SK-N-SH (cell line): ENCODE data around the gene SH3BGRL2. TPM values are rescaled to one million over a fixed set of nuclear protein-coding genes. Genes with fewer than 3 reads are reported as not detected.

Source experiments
- CTCF ChIA-PET: fragments of 300-600, 350-600 bp; formaldehyde crosslinking; extraction: SDS; loops from one replicate; lab custom pipeline; 2021; lab: Yijun Ruan, JAX
- POLR2A ChIA-PET: fragments of 350-600 bp; sonication (Branson Sonifier 250); formaldehyde crosslinking; extraction: SDS; loops from one replicate; lab custom pipeline; 2020; ENCODE audit warnings: antibody characterized with exemption, inconsistent platforms; lab: Yijun Ruan, JAX
- DNase-seq: peaks from one replicate; pipeline ENCODE4 v3.0.0; 2012
- H2AFZ ChIP-seq: fragments of 200-600 bp; sonication (generic); 2 replicates; pipeline ENCODE4 v1.8.1; 2016; ENCODE audit warnings: antibody characterized with exemption, mild to moderate bottlenecking, low read depth
- H3F3A ChIP-seq: fragments of 200-600 bp; sonication (generic); replicated peaks from 2 replicates; pipeline ENCODE3; 2016; ENCODE audit warnings: antibody characterized with exemption, mild to moderate bottlenecking; ENCODE audit not compliant: insufficient read depth
- H3K27ac ChIP-seq, 2 experiments: fragments of 200-500 bp in 1 of 2; fragments of 200-600 bp in 1 of 2; sonication (Bioruptor generic) in 1 of 2; sonication (generic), shearing (Covaris generic) in 1 of 2; 2 replicates each; pipeline versions ENCODE4 v1.5.1 to v1.6.1; 2014 to 2016; ENCODE audit warnings: low read depth in 2 of 2, inconsistent platforms in 1 of 2, low read length in 1 of 2, mild to moderate bottlenecking in 1 of 2, mixed read lengths in 1 of 2
- H3K27me3 ChIP-seq: fragments of 200-600 bp; sonication (generic), shearing (Covaris generic); 2 replicates; pipeline ENCODE4 v1.6.1; 2016; ENCODE audit warnings: mixed run types; ENCODE audit not compliant: insufficient read depth
- H3K36me3 ChIP-seq, 2 experiments: fragments of 200-500 bp in 1 of 2; fragments of 200-600 bp in 1 of 2; sonication (Bioruptor generic) in 1 of 2; sonication (generic) in 1 of 2; replicated peaks in 1 of 2; 2 replicates each; pipeline versions ENCODE3 to v1.5.1; 2014 to 2016; ENCODE audit warnings: low read length in 1 of 2, mild to moderate bottlenecking in 1 of 2; ENCODE audit not compliant: insufficient read depth in 2 of 2, control insufficient read depth in 1 of 2
- H3K4me1 ChIP-seq, 2 experiments: fragments of 200-500 bp in 1 of 2; fragments of 200-600 bp in 1 of 2; sonication (Bioruptor generic) in 1 of 2; sonication (generic), shearing (Covaris generic) in 1 of 2; 2 replicates each; pipeline versions ENCODE4 v1.5.1 to v1.6.1; 2014 to 2016; ENCODE audit warnings: low read depth in 1 of 2, low read length in 1 of 2, mixed run types in 1 of 2; ENCODE audit not compliant: insufficient read depth in 2 of 2, control insufficient read depth in 1 of 2
- H3K4me2 ChIP-seq: fragments of 200-600 bp; sonication (generic), shearing (Covaris generic); 2 replicates; pipeline ENCODE4 v1.6.1; 2017; ENCODE audit warnings: mixed run types
- H3K4me3 ChIP-seq, 2 experiments: fragments of 200-500 bp in 1 of 2; fragments of 200-600 bp in 1 of 2; sonication (Bioruptor generic) in 1 of 2; sonication (generic), shearing (Covaris generic) in 1 of 2; 2 replicates each; pipeline versions ENCODE4 v1.5.1 to v1.8.1; 2014 to 2016; ENCODE audit warnings: low read depth in 2 of 2, inconsistent platforms in 1 of 2, low read length in 1 of 2, mild to moderate bottlenecking in 1 of 2, mixed read lengths in 1 of 2, moderate library complexity in 1 of 2
- H3K79me2 ChIP-seq: fragments of 200-600 bp; sonication (generic); 2 replicates; pipeline ENCODE4 v1.8.1; 2017; ENCODE audit warnings: mild to moderate bottlenecking; ENCODE audit not compliant: insufficient read depth
- H3K9ac ChIP-seq: fragments of 200-600 bp; sonication (generic); 2 replicates; pipeline ENCODE4 v1.6.1; 2017; ENCODE audit warnings: mixed run types
- H3K9me2 ChIP-seq: fragments of 200-600 bp; sonication (generic); 2 replicates; pipeline ENCODE4 v1.6.1; 2017; ENCODE audit warnings: mixed run types
- H3K9me3 ChIP-seq: fragments of 200-600 bp; sonication (generic); 2 replicates; pipeline ENCODE4 v1.6.1; 2017; ENCODE audit warnings: mixed run types, mild to moderate bottlenecking, moderate library complexity
- H4K20me1 ChIP-seq: fragments of 200-600 bp; sonication (generic); 2 replicates; pipeline ENCODE4 v1.6.1; 2017; ENCODE audit warnings: mild to moderate bottlenecking, mixed run types; ENCODE audit not compliant: insufficient read depth
- EZH2phosphoT487 ChIP-seq: fragments of 200-600 bp; sonication (generic); IDR thresholded peaks from 2 replicates; pipeline ENCODE4 v1.6.1; 2017; ENCODE audit warnings: low read depth, mixed run types, mild to moderate bottlenecking, antibody characterized with exemption, moderate library complexity, borderline replicate concordance
- FOXJ3 ChIP-seq: sonication (generic); formaldehyde crosslinking; IDR thresholded peaks from 2 replicates; pipeline ENCODE4 v1.5.1; 2020; ENCODE audit warnings: mild to moderate bottlenecking, missing genetic modification reagents
- FOXM1 ChIP-seq: IDR thresholded peaks from 2 replicates; pipeline ENCODE4 v1.4.0; 2012; ENCODE audit warnings: low read depth, mild to moderate bottlenecking
- GABPA ChIP-seq: IDR thresholded peaks from 2 replicates; pipeline ENCODE4 v1.4.0; 2012; ENCODE audit warnings: low read depth, mild to moderate bottlenecking
- JUND ChIP-seq: IDR thresholded peaks from 2 replicates; pipeline ENCODE4 v1.4.0; 2012
- NFIC ChIP-seq: IDR thresholded peaks from 2 replicates; pipeline ENCODE4 v1.4.0; 2012; ENCODE audit warnings: borderline replicate concordance
- RFX5 ChIP-seq: IDR thresholded peaks from 2 replicates; pipeline ENCODE4 v1.6.1; 2012; ENCODE audit warnings: mild to moderate bottlenecking, improper control_type of control experiment, low read length
- RXRA ChIP-seq: IDR thresholded peaks from 2 replicates; pipeline ENCODE4 v1.4.0; 2012; ENCODE audit warnings: low read depth, mild to moderate bottlenecking, borderline replicate concordance
- SIN3A ChIP-seq: IDR thresholded peaks from 2 replicates; pipeline ENCODE4 v1.6.1; 2012; ENCODE audit warnings: low read depth, mild to moderate bottlenecking, low read length, moderate library complexity, borderline replicate concordance
- SMC3 ChIP-seq: IDR thresholded peaks from 2 replicates; pipeline ENCODE4 v1.6.1; 2012; ENCODE audit warnings: low read depth, low read length, improper control_type of control experiment
- TCF12 ChIP-seq: IDR thresholded peaks from 2 replicates; pipeline ENCODE4 v1.4.0; 2012
- TEAD4 ChIP-seq: IDR thresholded peaks from 2 replicates; pipeline ENCODE4 v1.4.0; 2012; ENCODE audit warnings: mild to moderate bottlenecking, borderline replicate concordance; ENCODE audit not compliant: insufficient read depth
- YY1 ChIP-seq: IDR thresholded peaks from 2 replicates; pipeline ENCODE4 v1.4.0; 2012; ENCODE audit warnings: low read depth, mild to moderate bottlenecking
- WGBS: methylation state at CpG from one replicate; pipeline ENCODE4 v1.1.6; 2017; ENCODE audit warnings: low lambda C conversion rate; 5-methylcytosine and 5-hydroxymethylcytosine counted together
- polyA plus RNA-seq, 3 experiments: library from polyadenylated mRNA; depleted of rRNA; stranded (reverse); fragments of >200 nt; gene quantifications; 2 replicates each; pipeline ENCODE4 v1.2.3, GENCODE V29; 2012
- TF ChIP-seq, protein P1 (sequence below): fragments of 150-350 bp; IDR thresholded peaks from 2 replicates; pipeline ENCODE4 v1.6.1; 2016; ENCODE audit warnings: mild to moderate bottlenecking, low read depth, low read length
- TF ChIP-seq, protein P2 (sequence below): IDR thresholded peaks from 2 replicates; pipeline ENCODE4; 2012
- TF ChIP-seq, protein P3 (sequence below): IDR thresholded peaks from 2 replicates; pipeline ENCODE4 v1.4.0; 2012; ENCODE audit warnings: low read depth, borderline replicate concordance
- TF ChIP-seq, protein P4 (sequence below): fragments of 200-600 bp; sonication (generic); IDR thresholded peaks from 2 replicates; pipeline ENCODE4 v1.6.1; 2017; ENCODE audit warnings: antibody characterized with exemption, mild to moderate bottlenecking, moderate library complexity
- TF ChIP-seq, protein P5 (sequence below): fragments of 150-350 bp; IDR thresholded peaks from 2 replicates; pipeline ENCODE4 v1.6.1; 2017; ENCODE audit warnings: antibody characterized with exemption, low read length, low read depth, borderline replicate concordance
- TF ChIP-seq, protein P6 (sequence below): IDR thresholded peaks from 2 replicates; pipeline ENCODE4 v1.4.0; 2012; ENCODE audit warnings: low read depth, borderline replicate concordance

SH3BGRL2 gene
- polyA plus RNA-seq, 1 of the 3 experiments (the other 2 are of a cell fraction): 1.4 TPM

DNA sequence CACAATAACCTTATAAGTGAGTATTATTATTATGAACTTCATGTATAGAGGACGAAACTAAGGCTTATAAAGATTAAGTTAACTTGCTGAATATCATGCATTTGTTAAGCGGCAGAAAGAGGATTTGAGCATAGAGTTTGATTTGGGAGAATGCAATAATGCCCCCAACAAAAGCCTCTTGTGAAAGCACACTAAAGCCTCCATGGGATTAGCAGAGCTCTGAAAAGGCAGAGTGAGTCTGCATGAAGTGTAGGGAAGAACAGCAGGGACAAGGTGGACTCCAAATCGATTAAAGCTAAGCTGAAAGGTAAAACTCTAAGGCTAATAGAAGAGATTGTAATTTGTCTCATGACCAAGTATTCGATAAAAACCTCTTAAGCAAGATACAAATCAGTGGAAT lies 100.3 kb downstream of the SH3BGRL2 start:
- H3K27ac ChIP-seq: no peak overlapping the region
- CTCF ChIA-PET: interaction anchor here (1.1 kb wide), 1 partner anchor 17 kb away, joined by 5 read pairs; no protein-coding TSS in a partner anchor
- TF ChIP-seq RFX5 (no peak), SIN3A (no peak), SMC3 (no peak), GABPA (no peak), NFIC (no peak), FOXM1 (no peak), YY1 (no peak), FOXJ3 (CRISPR knock-in tag) (no peak), JUND (no peak), RXRA (no peak), TCF12 (no peak), TEAD4 (no peak), EZH2phosphoT487 (no peak)
- TF ChIP-seq, protein P1, sequence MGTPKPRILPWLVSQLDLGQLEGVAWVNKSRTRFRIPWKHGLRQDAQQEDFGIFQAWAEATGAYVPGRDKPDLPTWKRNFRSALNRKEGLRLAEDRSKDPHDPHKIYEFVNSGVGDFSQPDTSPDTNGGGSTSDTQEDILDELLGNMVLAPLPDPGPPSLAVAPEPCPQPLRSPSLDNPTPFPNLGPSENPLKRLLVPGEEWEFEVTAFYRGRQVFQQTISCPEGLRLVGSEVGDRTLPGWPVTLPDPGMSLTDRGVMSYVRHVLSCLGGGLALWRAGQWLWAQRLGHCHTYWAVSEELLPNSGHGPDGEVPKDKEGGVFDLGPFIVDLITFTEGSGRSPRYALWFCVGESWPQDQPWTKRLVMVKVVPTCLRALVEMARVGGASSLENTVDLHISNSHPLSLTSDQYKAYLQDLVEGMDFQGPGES: no peak
- TF ChIP-seq, protein P2, sequence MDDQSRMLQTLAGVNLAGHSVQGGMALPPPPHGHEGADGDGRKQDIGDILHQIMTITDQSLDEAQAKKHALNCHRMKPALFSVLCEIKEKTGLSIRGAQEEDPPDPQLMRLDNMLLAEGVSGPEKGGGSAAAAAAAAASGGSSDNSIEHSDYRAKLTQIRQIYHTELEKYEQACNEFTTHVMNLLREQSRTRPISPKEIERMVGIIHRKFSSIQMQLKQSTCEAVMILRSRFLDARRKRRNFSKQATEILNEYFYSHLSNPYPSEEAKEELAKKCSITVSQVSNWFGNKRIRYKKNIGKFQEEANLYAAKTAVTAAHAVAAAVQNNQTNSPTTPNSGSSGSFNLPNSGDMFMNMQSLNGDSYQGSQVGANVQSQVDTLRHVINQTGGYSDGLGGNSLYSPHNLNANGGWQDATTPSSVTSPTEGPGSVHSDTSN: no peak
- TF ChIP-seq, protein P3, sequence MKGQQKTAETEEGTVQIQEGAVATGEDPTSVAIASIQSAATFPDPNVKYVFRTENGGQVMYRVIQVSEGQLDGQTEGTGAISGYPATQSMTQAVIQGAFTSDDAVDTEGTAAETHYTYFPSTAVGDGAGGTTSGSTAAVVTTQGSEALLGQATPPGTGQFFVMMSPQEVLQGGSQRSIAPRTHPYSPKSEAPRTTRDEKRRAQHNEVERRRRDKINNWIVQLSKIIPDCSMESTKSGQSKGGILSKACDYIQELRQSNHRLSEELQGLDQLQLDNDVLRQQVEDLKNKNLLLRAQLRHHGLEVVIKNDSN: no peak
- TF ChIP-seq, protein P4, sequence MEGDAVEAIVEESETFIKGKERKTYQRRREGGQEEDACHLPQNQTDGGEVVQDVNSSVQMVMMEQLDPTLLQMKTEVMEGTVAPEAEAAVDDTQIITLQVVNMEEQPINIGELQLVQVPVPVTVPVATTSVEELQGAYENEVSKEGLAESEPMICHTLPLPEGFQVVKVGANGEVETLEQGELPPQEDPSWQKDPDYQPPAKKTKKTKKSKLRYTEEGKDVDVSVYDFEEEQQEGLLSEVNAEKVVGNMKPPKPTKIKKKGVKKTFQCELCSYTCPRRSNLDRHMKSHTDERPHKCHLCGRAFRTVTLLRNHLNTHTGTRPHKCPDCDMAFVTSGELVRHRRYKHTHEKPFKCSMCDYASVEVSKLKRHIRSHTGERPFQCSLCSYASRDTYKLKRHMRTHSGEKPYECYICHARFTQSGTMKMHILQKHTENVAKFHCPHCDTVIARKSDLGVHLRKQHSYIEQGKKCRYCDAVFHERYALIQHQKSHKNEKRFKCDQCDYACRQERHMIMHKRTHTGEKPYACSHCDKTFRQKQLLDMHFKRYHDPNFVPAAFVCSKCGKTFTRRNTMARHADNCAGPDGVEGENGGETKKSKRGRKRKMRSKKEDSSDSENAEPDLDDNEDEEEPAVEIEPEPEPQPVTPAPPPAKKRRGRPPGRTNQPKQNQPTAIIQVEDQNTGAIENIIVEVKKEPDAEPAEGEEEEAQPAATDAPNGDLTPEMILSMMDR: no peak
- TF ChIP-seq, protein P5, sequence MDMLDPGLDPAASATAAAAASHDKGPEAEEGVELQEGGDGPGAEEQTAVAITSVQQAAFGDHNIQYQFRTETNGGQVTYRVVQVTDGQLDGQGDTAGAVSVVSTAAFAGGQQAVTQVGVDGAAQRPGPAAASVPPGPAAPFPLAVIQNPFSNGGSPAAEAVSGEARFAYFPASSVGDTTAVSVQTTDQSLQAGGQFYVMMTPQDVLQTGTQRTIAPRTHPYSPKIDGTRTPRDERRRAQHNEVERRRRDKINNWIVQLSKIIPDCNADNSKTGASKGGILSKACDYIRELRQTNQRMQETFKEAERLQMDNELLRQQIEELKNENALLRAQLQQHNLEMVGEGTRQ: no peak
- TF ChIP-seq, protein P6, sequence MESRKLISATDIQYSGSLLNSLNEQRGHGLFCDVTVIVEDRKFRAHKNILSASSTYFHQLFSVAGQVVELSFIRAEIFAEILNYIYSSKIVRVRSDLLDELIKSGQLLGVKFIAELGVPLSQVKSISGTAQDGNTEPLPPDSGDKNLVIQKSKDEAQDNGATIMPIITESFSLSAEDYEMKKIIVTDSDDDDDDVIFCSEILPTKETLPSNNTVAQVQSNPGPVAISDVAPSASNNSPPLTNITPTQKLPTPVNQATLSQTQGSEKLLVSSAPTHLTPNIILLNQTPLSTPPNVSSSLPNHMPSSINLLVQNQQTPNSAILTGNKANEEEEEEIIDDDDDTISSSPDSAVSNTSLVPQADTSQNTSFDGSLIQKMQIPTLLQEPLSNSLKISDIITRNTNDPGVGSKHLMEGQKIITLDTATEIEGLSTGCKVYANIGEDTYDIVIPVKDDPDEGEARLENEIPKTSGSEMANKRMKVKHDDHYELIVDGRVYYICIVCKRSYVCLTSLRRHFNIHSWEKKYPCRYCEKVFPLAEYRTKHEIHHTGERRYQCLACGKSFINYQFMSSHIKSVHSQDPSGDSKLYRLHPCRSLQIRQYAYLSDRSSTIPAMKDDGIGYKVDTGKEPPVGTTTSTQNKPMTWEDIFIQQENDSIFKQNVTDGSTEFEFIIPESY: no peak

More for the DNA sequence above, 100.3 kb downstream of the SH3BGRL2 start:
- Histone ChIP-seq H3K79me2 (no peaks in the 10 kb centered on the region), H4K20me1 (no peaks in the 10 kb centered on the region), H3K36me3 (no peaks in the 10 kb centered on the region), H3K4me2 (no peak overlapping the region), H3K9me3 (no peaks in the 10 kb centered on the region), H3K9me2 (no peaks in the 10 kb centered on the region), H2AFZ (no peak overlapping the region), H3K4me1 (no peaks in the 10 kb centered on the region), H3K27me3 (no peaks in the 10 kb centered on the region; the same call in 1 of the 2 replicates), H3K9ac (no peak overlapping the region), H3K4me3 (no peak overlapping the region), H3F3A (no peaks in the 10 kb centered on the region)
- WGBS: 41% methylated on average over 4 of the region's 4 CpGs
- POLR2A ChIA-PET: no interaction called here
- DNase-seq: no peak
